ENCODE results near the gene IFNLR1.

DNA sequence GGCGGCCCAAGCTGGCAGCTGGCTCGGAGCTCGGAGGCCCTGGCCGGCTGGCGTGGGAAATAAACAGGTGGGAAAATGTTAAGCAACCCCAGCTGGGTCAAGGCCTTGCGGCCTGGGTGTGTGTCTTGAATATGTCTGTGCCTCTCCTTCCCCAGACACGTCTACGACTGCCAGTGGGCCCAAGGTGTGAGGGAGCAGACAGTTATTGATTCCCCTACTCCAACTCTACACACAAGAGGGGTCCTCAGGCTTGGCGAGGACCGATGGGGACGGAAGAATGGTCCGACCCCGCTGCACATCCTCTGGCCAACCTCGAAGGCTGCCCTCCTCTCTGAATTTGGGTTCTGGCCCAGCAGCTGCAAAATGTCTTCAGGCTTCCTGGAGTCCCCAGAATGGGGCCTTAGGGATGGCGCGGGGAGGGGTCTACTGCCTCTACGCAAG, 46.3 kb downstream of the IFNLR1 start:
- TF ChIP-seq EZH2phosphoT487 (IDR thresholded peaks at IDR 0.05; ENCODE audit: low read depth, severe bottlenecking, unreplicated experiment) = no peak
- TF ChIP-seq, protein P1, sequence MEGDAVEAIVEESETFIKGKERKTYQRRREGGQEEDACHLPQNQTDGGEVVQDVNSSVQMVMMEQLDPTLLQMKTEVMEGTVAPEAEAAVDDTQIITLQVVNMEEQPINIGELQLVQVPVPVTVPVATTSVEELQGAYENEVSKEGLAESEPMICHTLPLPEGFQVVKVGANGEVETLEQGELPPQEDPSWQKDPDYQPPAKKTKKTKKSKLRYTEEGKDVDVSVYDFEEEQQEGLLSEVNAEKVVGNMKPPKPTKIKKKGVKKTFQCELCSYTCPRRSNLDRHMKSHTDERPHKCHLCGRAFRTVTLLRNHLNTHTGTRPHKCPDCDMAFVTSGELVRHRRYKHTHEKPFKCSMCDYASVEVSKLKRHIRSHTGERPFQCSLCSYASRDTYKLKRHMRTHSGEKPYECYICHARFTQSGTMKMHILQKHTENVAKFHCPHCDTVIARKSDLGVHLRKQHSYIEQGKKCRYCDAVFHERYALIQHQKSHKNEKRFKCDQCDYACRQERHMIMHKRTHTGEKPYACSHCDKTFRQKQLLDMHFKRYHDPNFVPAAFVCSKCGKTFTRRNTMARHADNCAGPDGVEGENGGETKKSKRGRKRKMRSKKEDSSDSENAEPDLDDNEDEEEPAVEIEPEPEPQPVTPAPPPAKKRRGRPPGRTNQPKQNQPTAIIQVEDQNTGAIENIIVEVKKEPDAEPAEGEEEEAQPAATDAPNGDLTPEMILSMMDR (IDR thresholded peaks at IDR 0.05; ENCODE audit: poor library complexity) = no peak
- TF ChIP-seq EZH2 (IDR thresholded peaks at IDR 0.05; ENCODE audit: borderline replicate concordance) = no peak
